HCT116 (cell line): ENCODE results near the gene CACNA1E. TPM values are rescaled to one million over a fixed set of nuclear protein-coding genes. Genes with fewer than 3 reads are reported as not detected.

ENCODE experiments used
- ATAC-seq: fragments of 200-7000 bp; cut with Tn5 transposase; 2 replicates; pipeline ENCODE4 v1.9.1; 2020; ENCODE audit warnings: mild to moderate bottlenecking, moderate library complexity
- Bru-seq: library from RNA; stranded (reverse); fragments of 400-500 nt; gene quantifications from one replicate; lab custom pipeline; 2021; lab: Mats Ljungman, UMichigan
- BruChase-seq, 2 experiments: library from RNA; stranded (reverse); fragments of 400-500 nt; gene quantifications; one replicate each; lab custom pipeline; 2021; lab: Mats Ljungman, UMichigan
- BruUV-seq: library from RNA; stranded (reverse); fragments of 400-500 nt; replicated peaks from 2 replicates; lab custom pipeline; 2021; lab: Mats Ljungman, UMichigan
- CTCF ChIA-PET: fragments of 300-600 bp; sonication (Branson Sonifier 250); formaldehyde crosslinking; loops from one replicate; lab custom pipeline; 2021; ENCODE audit warnings: antibody characterized with exemption; lab: Charles Lee
- POLR2A ChIA-PET: fragments of 300-600, 350-600 bp; sonication (Branson Sonifier 250); formaldehyde crosslinking; loops from one replicate; lab custom pipeline; 2021; ENCODE audit warnings: antibody characterized with exemption; lab: Charles Lee
- RAD21 ChIA-PET, 2 experiments: fragments of 300-600 bp; sonication (Branson Sonifier 250); formaldehyde crosslinking; loops; one replicate each; lab custom pipeline; 2023; ENCODE audit warnings: low total read pairs in 2 of 2; ENCODE audit not compliant: uncharacterized antibody in 2 of 2, unreplicated experiment in 2 of 2, low non-redundant PET in 1 of 2; lab: Charles Lee
- DNase-seq: peaks from one replicate; pipeline ENCODE4 v3.0.0-alpha.2; 2010; ENCODE audit warnings: low read depth, low spot score
- H2AFZ ChIP-seq: fragments of 200-600 bp; shearing (Covaris generic), sonication (generic); 2 replicates; pipeline ENCODE4 v1.6.1; 2017; ENCODE audit warnings: low read depth, mixed run types, mixed read lengths, antibody characterized with exemption, low read length; ENCODE audit not compliant: poor library complexity, severe bottlenecking
- H3K27ac ChIP-seq: 2 replicates; pipeline ENCODE4 v1.5.1; 2012; ENCODE audit warnings: low read depth, low read length
- H3K27me3 ChIP-seq: fragments of 200-600 bp; sonication (generic); 2 replicates; pipeline ENCODE4 v1.6.1; 2016; ENCODE audit warnings: mixed run types, low read length, mixed read lengths; ENCODE audit not compliant: insufficient read depth
- H3K36me3 ChIP-seq, 2 experiments: fragments of 200-500 bp in 1 of 2; fragments of 200-600 bp in 1 of 2; sonication (Bioruptor generic) in 1 of 2; sonication (generic) in 1 of 2; 2 replicates each; pipeline versions ENCODE4 v1.5.1 to v1.6.1; 2014 to 2016; ENCODE audit warnings: low read length in 2 of 2, inconsistent platforms in 1 of 2, mixed read lengths in 1 of 2, mixed run types in 1 of 2; ENCODE audit not compliant: insufficient read depth in 2 of 2, control insufficient read depth in 1 of 2
- H3K4me1 ChIP-seq, 2 experiments: fragments of 200-600 bp in 1 of 2; sonication (generic) in 1 of 2; 2 replicates each; pipeline versions ENCODE4 v1.5.1 to v1.6.1; 2012 to 2017; ENCODE audit warnings: low read length in 2 of 2, inconsistent platforms in 1 of 2, mild to moderate bottlenecking in 1 of 2, mixed read lengths in 1 of 2, mixed run types in 1 of 2, moderate library complexity in 1 of 2; ENCODE audit not compliant: insufficient read depth in 2 of 2, control insufficient read depth in 1 of 2
- H3K4me2 ChIP-seq: fragments of 200-600 bp; sonication (generic); 2 replicates; pipeline ENCODE4 v1.6.1; 2017; ENCODE audit warnings: mixed run types, low read length, mixed read lengths
- H3K4me3 ChIP-seq, 2 experiments: fragments of 200-600 bp in 1 of 2; sonication (generic) in 1 of 2; replicated peaks in 1 of 2; 2 replicates each; pipeline ENCODE4 v1.5.1; 2011 to 2016; ENCODE audit warnings: low read length in 2 of 2, control low read depth in 1 of 2, low read depth in 1 of 2, mild to moderate bottlenecking in 1 of 2, mixed read lengths in 1 of 2, mixed run types in 1 of 2
- H3K79me2 ChIP-seq: fragments of 200-600 bp; sonication (generic); 2 replicates; pipeline ENCODE4 v1.6.1; 2017; ENCODE audit warnings: mild to moderate bottlenecking, mixed run types, low read length, moderate library complexity, mixed read lengths; ENCODE audit not compliant: insufficient read depth
- H3K9ac ChIP-seq: fragments of 200-600 bp; sonication (generic); 2 replicates; pipeline ENCODE4 v1.6.1; 2016; ENCODE audit warnings: low read length, mixed read lengths
- H3K9me2 ChIP-seq: fragments of 200-600 bp; sonication (generic), shearing (Covaris generic); 2 replicates; pipeline ENCODE4 v1.6.1; 2017; ENCODE audit warnings: mixed run types, mild to moderate bottlenecking, moderate library complexity; ENCODE audit not compliant: insufficient read depth
- H3K9me3 ChIP-seq, 2 experiments: fragments of 200-500 bp in 1 of 2; fragments of 200-600 bp in 1 of 2; sonication (Bioruptor generic) in 1 of 2; sonication (generic) in 1 of 2; 2 replicates each; pipeline ENCODE4 v1.6.1; 2014 to 2017; ENCODE audit warnings: low read length in 2 of 2, mixed read lengths in 2 of 2, inconsistent platforms in 1 of 2, low read depth in 1 of 2, mild to moderate bottlenecking in 1 of 2, mixed run types in 1 of 2, moderate library complexity in 1 of 2; ENCODE audit not compliant: control insufficient read depth in 1 of 2, insufficient read depth in 1 of 2
- H4K20me1 ChIP-seq: fragments of 200-600 bp; sonication (generic), shearing (Covaris generic); 2 replicates; pipeline ENCODE4 v1.6.1; 2017; ENCODE audit warnings: mixed run types, mild to moderate bottlenecking, moderate library complexity; ENCODE audit not compliant: insufficient read depth
- CBX3 ChIP-seq: IDR thresholded peaks from 2 replicates; pipeline ENCODE4 v1.6.1; 2012; ENCODE audit warnings: low read depth
- CEBPB ChIP-seq: IDR thresholded peaks from 2 replicates; pipeline ENCODE4 v1.6.1; 2012; ENCODE audit warnings: low read depth
- EGR1 ChIP-seq: IDR thresholded peaks from 2 replicates; pipeline ENCODE4 v1.6.1; 2012; ENCODE audit warnings: low read depth
- ELF1 ChIP-seq: IDR thresholded peaks from 2 replicates; pipeline ENCODE4 v1.6.1; 2012; ENCODE audit warnings: low read depth, borderline replicate concordance
- FOSL1 ChIP-seq: IDR thresholded peaks from 2 replicates; pipeline ENCODE4 v1.6.1; 2012; ENCODE audit warnings: low read depth
- JUND ChIP-seq: IDR thresholded peaks from 2 replicates; pipeline ENCODE4 v1.6.1; 2012
- POLR2A ChIP-seq: IDR thresholded peaks from 2 replicates; pipeline ENCODE4 v1.7.0; 2011; ENCODE audit warnings: borderline replicate concordance; ENCODE audit not compliant: insufficient read depth, insufficient read length; ENCODE audit errors: extremely low read depth
- SP1 ChIP-seq: IDR thresholded peaks from 2 replicates; pipeline ENCODE4 v1.6.1; 2012; ENCODE audit warnings: low read depth
- TCF7L2 ChIP-seq: IDR thresholded peaks from 2 replicates; pipeline ENCODE4 v1.7.0; 2011; ENCODE audit warnings: borderline replicate concordance, inconsistent platforms; ENCODE audit not compliant: insufficient read depth, insufficient read length; ENCODE audit errors: extremely low read depth
- YY1 ChIP-seq: IDR thresholded peaks from 2 replicates; pipeline ENCODE4 v1.6.1; 2011; ENCODE audit warnings: low read length, low read depth, moderate library complexity, mild to moderate bottlenecking; ENCODE audit not compliant: insufficient replicate concordance; ENCODE audit errors: extremely low read depth
- ZFX ChIP-seq: fragments of 450-650 bp; IDR thresholded peaks from 2 replicates; pipeline ENCODE4 v1.6.1; 2017
- ZNF274 ChIP-seq: fragments of 200-500 bp; sonication (Bioruptor generic); IDR thresholded peaks from 2 replicates; pipeline ENCODE4 v1.6.1; 2014; ENCODE audit warnings: mild to moderate bottlenecking, low read depth, low read length, inconsistent platforms
- intact Hi-C: fragments of 100-400 bp; cut with micrococcal nuclease; formaldehyde crosslinking; loops from 2 replicates; pipeline ENCODE4 v1.10.0; 2022
- long read RNA-seq: library from polyadenylated mRNA; unstranded; transcript quantifications from one replicate; pipeline ENCODE4 v2.0.0, GENCODE V29; 2021; ENCODE audit not compliant: unreplicated experiment
- polyA plus RNA-seq: library from polyadenylated mRNA; unstranded; fragments of >200 nt; gene quantifications from 2 replicates; pipeline ENCODE4 v1.2.1, GENCODE V29; 2012; ENCODE audit warnings: missing spikeins
- total RNA-seq: library from RNA; stranded (reverse); gene quantifications from one replicate; pipeline ENCODE4 v1.2.1, GENCODE V29; 2021; ENCODE audit not compliant: unreplicated experiment
- TF ChIP-seq, protein P1 (sequence below): IDR thresholded peaks from 2 replicates; pipeline ENCODE4 v1.6.1; 2012; ENCODE audit warnings: low read depth

CACNA1E gene
- total RNA-seq (0.02 TPM), Bru-seq, nascent RNA (percentile 3 among the genes with signal in this experiment), BruChase-seq, experiment 1, labeled RNA remaining after a 6-hour chase (percentile 4 among the genes with signal in this experiment), BruChase-seq, experiment 2, labeled RNA remaining after a 2-hour chase (percentile 4 among the genes with signal in this experiment)
- polyA plus RNA-seq = 0.01 TPM in 1 of 2 replicates, not detected in the other
- long read RNA-seq = 0 reads

GRCh38 chr1:181483285-181484195 lies at the start of gene CACNA1E:
Gene CACNA1E, plus strand, starts transcription at chr1:181483517. Its CDS starts 228 bp downstream, at chr1:181483745.
- Histone ChIP-seq H3K4me3 (no peak within 1 kb of the TSS), H3K9ac (no peak within 1 kb of the TSS), H4K20me1 (no peaks in the 10 kb centered on the region), H3K79me2 (no peaks in the 10 kb centered on the region), H2AFZ (no peak within 1 kb of the TSS), H3K4me2 (no peak within 1 kb of the TSS), H3K4me1 (no peaks in the 10 kb centered on the region), H3K9me3 (no peaks in the 10 kb centered on the region), H3K9me2 (no peaks in the 10 kb centered on the region), H3K27me3 (peaks cover 26% of the 10 kb centered on the region), H3K36me3 (no peaks in the 10 kb centered on the region), H3K27ac (no peak within 1 kb of the TSS)
- RAD21 ChIA-PET = no interaction called here
- intact Hi-C loops = no loop called here
- no peak for DNase-seq
- POLR2A ChIA-PET = no interaction called here
- CTCF ChIA-PET = interaction anchor here (1.6 kb wide), 1 partner anchor 453 kb away, joined by 5 read pairs; no protein-coding TSS in a partner anchor
- TF ChIP-seq JUND = no peak
- TF ChIP-seq YY1 = no peak
- no peak for TF ChIP-seq TCF7L2
- no peak for TF ChIP-seq EGR1
- no peak for TF ChIP-seq ZNF274
- TF ChIP-seq, protein P1, sequence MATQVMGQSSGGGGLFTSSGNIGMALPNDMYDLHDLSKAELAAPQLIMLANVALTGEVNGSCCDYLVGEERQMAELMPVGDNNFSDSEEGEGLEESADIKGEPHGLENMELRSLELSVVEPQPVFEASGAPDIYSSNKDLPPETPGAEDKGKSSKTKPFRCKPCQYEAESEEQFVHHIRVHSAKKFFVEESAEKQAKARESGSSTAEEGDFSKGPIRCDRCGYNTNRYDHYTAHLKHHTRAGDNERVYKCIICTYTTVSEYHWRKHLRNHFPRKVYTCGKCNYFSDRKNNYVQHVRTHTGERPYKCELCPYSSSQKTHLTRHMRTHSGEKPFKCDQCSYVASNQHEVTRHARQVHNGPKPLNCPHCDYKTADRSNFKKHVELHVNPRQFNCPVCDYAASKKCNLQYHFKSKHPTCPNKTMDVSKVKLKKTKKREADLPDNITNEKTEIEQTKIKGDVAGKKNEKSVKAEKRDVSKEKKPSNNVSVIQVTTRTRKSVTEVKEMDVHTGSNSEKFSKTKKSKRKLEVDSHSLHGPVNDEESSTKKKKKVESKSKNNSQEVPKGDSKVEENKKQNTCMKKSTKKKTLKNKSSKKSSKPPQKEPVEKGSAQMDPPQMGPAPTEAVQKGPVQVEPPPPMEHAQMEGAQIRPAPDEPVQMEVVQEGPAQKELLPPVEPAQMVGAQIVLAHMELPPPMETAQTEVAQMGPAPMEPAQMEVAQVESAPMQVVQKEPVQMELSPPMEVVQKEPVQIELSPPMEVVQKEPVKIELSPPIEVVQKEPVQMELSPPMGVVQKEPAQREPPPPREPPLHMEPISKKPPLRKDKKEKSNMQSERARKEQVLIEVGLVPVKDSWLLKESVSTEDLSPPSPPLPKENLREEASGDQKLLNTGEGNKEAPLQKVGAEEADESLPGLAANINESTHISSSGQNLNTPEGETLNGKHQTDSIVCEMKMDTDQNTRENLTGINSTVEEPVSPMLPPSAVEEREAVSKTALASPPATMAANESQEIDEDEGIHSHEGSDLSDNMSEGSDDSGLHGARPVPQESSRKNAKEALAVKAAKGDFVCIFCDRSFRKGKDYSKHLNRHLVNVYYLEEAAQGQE = no peak
- TF ChIP-seq ZFX = no peak
- no peak for TF ChIP-seq ELF1
- TF ChIP-seq FOSL1 = no peak
- no peak for TF ChIP-seq CEBPB
- no peak for TF ChIP-seq POLR2A
- TF ChIP-seq SP1 = no peak
- TF ChIP-seq CBX3 = no peak
- BruUV-seq = no TSS peak
- no peak for ATAC-seq
